Activated naive CD4-positive, alpha-beta T cell treated with anti-CD3 and anti-CD28 coated beads, Interleukin-2, amount 10 ng/mL, durations not matched to agents 7 days and 5 days (primary cell): ENCODE data around the gene KLHL13.
"Not testable (repeated sequence)": the region's sequence is repeated elsewhere in the genome, so short reads cannot be mapped to it uniquely, and the experiment has no call there.

Experiments used
- CTCF ChIA-PET: fragments of 350-600 bp; sonication (Branson Sonifier 250); formaldehyde crosslinking; loops from one replicate; lab custom pipeline; 2021; ENCODE audit warnings: antibody characterized with exemption; lab: Charles Lee
- DNase-seq: peaks from one replicate; pipeline ENCODE4 v3.0.0-alpha.2; 2020
- H3K27ac Mint-ChIP-seq: one replicate; pipeline ENCODE4 v1.8.0; 2021; ENCODE audit warnings: mild to moderate bottlenecking, moderate library complexity, mixed read lengths
- H3K27me3 Mint-ChIP-seq: one replicate; pipeline ENCODE4 v1.8.0; 2021; ENCODE audit warnings: mild to moderate bottlenecking, mixed read lengths
- H3K36me3 Mint-ChIP-seq: one replicate; pipeline ENCODE4 v1.8.0; 2021; ENCODE audit warnings: mixed read lengths
- H3K4me1 Mint-ChIP-seq: one replicate; pipeline ENCODE4 v1.8.0; 2021; ENCODE audit warnings: mixed read lengths
- H3K4me3 Mint-ChIP-seq: one replicate; pipeline ENCODE4 v1.8.0; 2021; ENCODE audit warnings: mild to moderate bottlenecking, moderate library complexity, mixed read lengths
- H3K9me3 Mint-ChIP-seq: one replicate; pipeline ENCODE4 v1.8.0; 2021; ENCODE audit warnings: mixed read lengths

The KLHL13 gene

DNA sequence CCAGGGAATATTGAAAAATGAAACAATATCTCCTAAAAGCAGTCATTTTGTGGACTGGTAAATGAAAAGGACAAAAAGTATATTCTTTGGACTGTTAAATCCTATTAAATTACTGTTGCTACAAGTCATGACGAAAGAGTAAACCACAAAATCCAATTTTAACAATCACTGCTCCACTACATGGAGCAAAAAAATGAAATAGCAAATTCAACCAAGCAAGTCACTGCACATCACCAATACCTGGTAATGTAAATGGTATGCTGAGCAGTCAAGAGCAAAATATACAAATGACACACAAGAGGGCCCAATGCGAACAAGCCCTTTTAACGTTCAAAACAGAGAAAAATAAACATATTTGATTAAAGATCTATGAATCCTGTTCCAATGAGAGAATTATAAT is 126.2 kb downstream of the KLHL13 start:
- no peak overlapping the region for H3K27ac Mint-ChIP-seq
- CTCF ChIA-PET, result no interaction called here
- H3K4me1 Mint-ChIP-seq, result no peaks in the 10 kb centered on the region
- no peaks in the 10 kb centered on the region for H3K36me3 Mint-ChIP-seq
- no peak overlapping the region for H3K4me3 Mint-ChIP-seq
- H3K27me3 Mint-ChIP-seq, result no peaks in the 10 kb centered on the region
- H3K9me3 Mint-ChIP-seq, result no peaks in the 10 kb centered on the region
- no peak for DNase-seq

DNA sequence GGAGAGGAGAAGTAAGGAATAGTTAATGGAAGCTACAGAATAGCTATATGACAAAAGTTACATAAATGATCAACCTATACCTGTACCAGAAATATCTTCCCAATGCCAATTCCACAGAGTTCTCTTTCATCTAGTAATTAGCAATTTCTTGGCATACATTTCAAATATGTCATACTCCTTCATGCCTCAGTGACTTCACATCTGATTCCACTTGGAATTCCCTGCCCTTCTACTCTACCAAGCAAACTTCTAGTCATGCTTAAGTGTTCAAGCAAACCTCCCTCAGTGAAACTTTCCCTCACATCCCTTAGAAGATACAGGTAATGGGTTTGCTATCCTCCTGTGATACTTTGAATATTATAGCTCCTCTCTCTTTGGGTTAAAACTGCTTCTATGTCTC is 127.1 kb downstream of the KLHL13 start:
- H3K4me3 Mint-ChIP-seq, result no peak overlapping the region
- H3K36me3 Mint-ChIP-seq, result no peaks in the 10 kb centered on the region
- no peaks in the 10 kb centered on the region for H3K4me1 Mint-ChIP-seq
- no peaks in the 10 kb centered on the region for H3K9me3 Mint-ChIP-seq
- no peaks in the 10 kb centered on the region for H3K27me3 Mint-ChIP-seq
- CTCF ChIA-PET, result no interaction called here
- no peak for DNase-seq
- no peak overlapping the region for H3K27ac Mint-ChIP-seq

GRCh38 chrX:117987373-117987772 is 129.2 kb downstream of the KLHL13 start:
- no peak overlapping the region for H3K4me3 Mint-ChIP-seq
- H3K27ac Mint-ChIP-seq, result no peak overlapping the region
- H3K4me1 Mint-ChIP-seq, result no peaks in the 10 kb centered on the region
- DNase-seq, result no peak
- H3K27me3 Mint-ChIP-seq, result no peaks in the 10 kb centered on the region
- CTCF ChIA-PET, result no interaction called here
- H3K36me3 Mint-ChIP-seq, result no peaks in the 10 kb centered on the region
- no peaks in the 10 kb centered on the region for H3K9me3 Mint-ChIP-seq

- CTCF ChIA-PET, result no interaction called here
- Mint-ChIP-seq H3K27ac (no peak overlapping the region), H3K4me3 (no peak overlapping the region), H3K9me3 (no peaks in the 10 kb centered on the region), H3K4me1 (no peaks in the 10 kb centered on the region), H3K27me3 (no peaks in the 10 kb centered on the region), H3K36me3 (no peaks in the 10 kb centered on the region)
- DNase-seq, result no peak
These were observed 131.4 kb downstream of the KLHL13 start for GRCh38 chrX:117985241-117985640.

- no peaks in the 10 kb centered on the region for H3K36me3 Mint-ChIP-seq
- no peaks in the 10 kb centered on the region for H3K9me3 Mint-ChIP-seq
- DNase-seq, result no peak
- H3K27ac Mint-ChIP-seq, result no peak overlapping the region
- H3K27me3 Mint-ChIP-seq, result no peaks in the 10 kb centered on the region
- H3K4me1 Mint-ChIP-seq, result no peaks in the 10 kb centered on the region
- H3K4me3 Mint-ChIP-seq, result no peak overlapping the region
- CTCF ChIA-PET, result no interaction called here
These were observed 133.8 kb downstream of the KLHL13 start for GRCh38 chrX:117982694-117983392.

GRCh38 chrX:117978402-117978801 is 138.2 kb downstream of the KLHL13 start:
- CTCF ChIA-PET, result no interaction called here
- Mint-ChIP-seq H3K36me3 (no peaks in the 10 kb centered on the region), H3K4me1 (no peaks in the 10 kb centered on the region), H3K4me3 (no peak overlapping the region), H3K27me3 (no peaks in the 10 kb centered on the region), H3K27ac (no peak overlapping the region), H3K9me3 (no peaks in the 10 kb centered on the region)
- DNase-seq, result no peak

DNA sequence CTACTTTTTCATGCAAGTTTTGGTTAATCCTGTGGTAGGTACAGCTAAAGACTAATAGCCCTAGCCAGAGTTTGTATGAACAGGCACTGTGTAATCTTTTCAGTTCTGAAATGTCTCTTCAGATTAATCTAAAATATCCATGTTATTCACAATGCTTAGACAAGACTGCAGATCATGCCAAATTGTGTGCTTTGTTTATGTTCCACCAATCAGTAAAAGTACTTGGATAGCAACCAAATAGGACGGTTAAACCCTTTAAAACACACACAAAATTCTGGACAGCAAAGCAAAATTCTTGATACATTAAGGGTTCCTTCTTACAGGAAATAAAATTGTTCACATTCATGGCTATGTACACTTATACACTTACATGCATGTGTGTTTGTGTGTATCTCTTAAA is 139.1 kb downstream of the KLHL13 start:
- Mint-ChIP-seq H3K4me3 (no peak overlapping the region), H3K9me3 (no peaks in the 10 kb centered on the region), H3K27me3 (no peaks in the 10 kb centered on the region), H3K27ac (no peak overlapping the region), H3K36me3 (no peaks in the 10 kb centered on the region), H3K4me1 (no peaks in the 10 kb centered on the region)
- CTCF ChIA-PET, result no interaction called here
- no peak for DNase-seq

DNA sequence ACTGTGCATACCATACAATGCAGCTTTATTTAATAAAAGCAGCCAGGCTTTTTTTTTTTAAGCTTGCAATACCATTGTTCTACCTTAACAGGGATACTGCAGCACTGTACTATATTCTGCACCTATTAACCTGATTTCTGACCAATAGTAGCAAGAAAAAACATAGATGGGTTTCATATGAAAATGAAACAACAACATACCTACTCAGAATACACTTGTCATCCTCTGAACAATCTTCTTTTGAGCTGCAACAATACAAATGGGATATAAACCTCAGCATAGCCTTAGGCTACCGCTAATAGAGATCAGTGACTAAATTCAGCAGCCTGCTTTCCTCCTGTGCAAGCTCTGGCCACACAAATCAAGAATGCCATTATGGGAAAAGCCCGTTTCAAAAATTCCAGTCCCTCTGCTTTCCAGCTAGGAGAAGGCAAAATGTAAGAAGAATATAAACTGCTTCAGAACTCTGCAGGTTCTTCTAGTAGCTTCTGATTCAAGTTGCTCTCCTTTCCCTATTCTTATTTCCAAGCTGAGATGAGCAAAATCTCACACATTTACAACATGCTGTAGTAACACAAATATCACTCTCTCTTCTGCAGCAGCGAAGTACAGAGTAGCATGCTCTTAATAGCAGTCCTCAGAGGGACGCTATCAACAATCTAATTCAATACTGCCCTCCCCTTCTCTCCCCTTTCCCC is 143.4 kb downstream of the KLHL13 start:
- no peak for DNase-seq
- Mint-ChIP-seq H3K36me3 (no peaks in the 10 kb centered on the region), H3K4me3 (no peak overlapping the region), H3K9me3 (no peaks in the 10 kb centered on the region), H3K27me3 (no peaks in the 10 kb centered on the region), H3K4me1 (no peaks in the 10 kb centered on the region), H3K27ac (no peak overlapping the region)
- CTCF ChIA-PET, result interaction anchor here (1.2 kb wide), 1 partner anchor 11 kb away, joined by 3 read pairs; no protein-coding TSS in a partner anchor

DNA sequence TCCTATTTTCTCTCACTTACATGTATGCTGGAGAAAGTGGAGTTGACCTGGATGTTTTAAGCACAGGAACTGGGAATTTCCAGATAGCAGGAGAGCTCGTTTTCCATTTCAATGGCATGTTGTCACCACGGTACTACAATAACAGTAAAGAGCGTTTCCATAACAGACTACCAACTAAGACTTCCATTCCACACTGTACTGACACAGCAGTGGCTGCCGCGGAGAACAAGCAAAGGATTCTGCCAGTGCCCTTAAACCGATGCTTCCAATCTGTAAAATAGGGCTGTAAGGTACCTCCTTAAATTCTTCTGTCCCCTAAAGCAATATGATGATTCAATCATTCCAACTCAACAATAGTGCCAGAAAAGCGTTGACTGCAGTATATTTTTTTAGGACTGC is 143.9 kb downstream of the KLHL13 start:
- no peaks in the 10 kb centered on the region for H3K9me3 Mint-ChIP-seq
- CTCF ChIA-PET, result no interaction called here
- H3K27ac Mint-ChIP-seq, result no peak overlapping the region
- no peak for DNase-seq
- no peaks in the 10 kb centered on the region for H3K27me3 Mint-ChIP-seq
- H3K36me3 Mint-ChIP-seq, result no peaks in the 10 kb centered on the region
- no peak overlapping the region for H3K4me3 Mint-ChIP-seq
- H3K4me1 Mint-ChIP-seq, result no peaks in the 10 kb centered on the region

DNA sequence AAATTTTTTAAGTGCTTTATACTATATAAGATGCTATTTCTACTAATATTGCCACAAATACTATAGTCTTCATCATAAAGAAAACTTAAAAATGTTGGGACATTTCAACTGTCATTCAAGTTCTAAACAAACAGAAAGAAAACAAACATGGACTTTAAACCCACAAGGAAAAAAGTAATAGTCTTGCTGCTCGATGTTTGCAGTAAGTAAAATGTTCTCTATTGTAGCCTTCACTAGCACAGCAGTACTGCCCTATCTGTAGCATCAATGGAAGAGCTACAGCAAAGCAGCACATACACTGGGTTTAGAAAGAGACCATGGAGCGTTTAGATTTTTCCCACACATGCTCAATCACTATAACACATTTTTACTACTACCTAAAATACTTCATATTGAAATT is 146.8 kb downstream of the KLHL13 start:
- CTCF ChIA-PET, result no interaction called here
- no peaks in the 10 kb centered on the region for H3K27me3 Mint-ChIP-seq

GRCh38 chrX:117969328-117969727 is 147.3 kb downstream of the KLHL13 start:
- Mint-ChIP-seq H3K4me1 (no peaks in the 10 kb centered on the region), H3K36me3 (no peaks in the 10 kb centered on the region), H3K27ac (no peak overlapping the region), H3K9me3 (no peaks in the 10 kb centered on the region), H3K4me3 (no peak overlapping the region), H3K27me3 (no peaks in the 10 kb centered on the region)
- CTCF ChIA-PET, result no interaction called here
- no peak for DNase-seq

More for the DNA sequence above, 146.8 kb downstream of the KLHL13 start:
- H3K4me1 Mint-ChIP-seq, result no peaks in the 10 kb centered on the region
- no peak overlapping the region for H3K27ac Mint-ChIP-seq
- no peak for DNase-seq
- H3K4me3 Mint-ChIP-seq, result no peak overlapping the region
- no peaks in the 10 kb centered on the region for H3K9me3 Mint-ChIP-seq
- H3K36me3 Mint-ChIP-seq, result no peaks in the 10 kb centered on the region

GRCh38 chrX:117959045-117959444 is 157.6 kb downstream of the KLHL13 start:
- H3K9me3 Mint-ChIP-seq, result no peaks in the 10 kb centered on the region
- no peaks in the 10 kb centered on the region for H3K4me1 Mint-ChIP-seq
- H3K4me3 Mint-ChIP-seq, result no peak overlapping the region
- no peaks in the 10 kb centered on the region for H3K27me3 Mint-ChIP-seq
- no peaks in the 10 kb centered on the region for H3K36me3 Mint-ChIP-seq
- no peak overlapping the region for H3K27ac Mint-ChIP-seq
- CTCF ChIA-PET, result no interaction called here
- DNase-seq, result no peak

GRCh38 chrX:117957128-117957527 is 159.5 kb downstream of the KLHL13 start:
- Mint-ChIP-seq H3K4me3 (no peak overlapping the region), H3K9me3 (no peaks in the 10 kb centered on the region), H3K36me3 (no peaks in the 10 kb centered on the region), H3K27me3 (no peaks in the 10 kb centered on the region), H3K27ac (no peak overlapping the region), H3K4me1 (no peaks in the 10 kb centered on the region)
- CTCF ChIA-PET, result no interaction called here
- no peak for DNase-seq

DNA sequence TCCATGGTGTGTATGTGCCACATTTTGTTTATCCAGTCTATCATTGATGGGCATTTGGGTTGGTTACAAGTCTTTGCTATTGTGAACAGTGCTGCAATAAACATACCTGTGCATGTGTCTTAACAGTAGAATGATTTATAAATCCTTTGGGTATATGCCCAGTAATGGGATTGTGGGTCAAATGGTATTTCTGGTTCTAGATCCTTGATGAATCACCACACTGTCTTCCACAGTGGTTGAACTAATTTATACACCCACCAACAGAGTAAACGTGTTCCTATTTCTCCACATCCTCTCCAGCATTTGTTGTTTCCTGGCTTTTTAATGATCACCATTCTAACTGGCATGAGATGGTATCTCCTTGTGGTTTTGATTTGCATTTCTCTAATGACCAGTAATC is 177.3 kb downstream of the KLHL13 start:
- H3K27ac Mint-ChIP-seq, H3K27me3 Mint-ChIP-seq, H3K4me1 Mint-ChIP-seq, H3K9me3 Mint-ChIP-seq, H3K4me3 Mint-ChIP-seq, DNase-seq, H3K36me3 Mint-ChIP-seq, CTCF ChIA-PET: not testable (repeated sequence)

DNA sequence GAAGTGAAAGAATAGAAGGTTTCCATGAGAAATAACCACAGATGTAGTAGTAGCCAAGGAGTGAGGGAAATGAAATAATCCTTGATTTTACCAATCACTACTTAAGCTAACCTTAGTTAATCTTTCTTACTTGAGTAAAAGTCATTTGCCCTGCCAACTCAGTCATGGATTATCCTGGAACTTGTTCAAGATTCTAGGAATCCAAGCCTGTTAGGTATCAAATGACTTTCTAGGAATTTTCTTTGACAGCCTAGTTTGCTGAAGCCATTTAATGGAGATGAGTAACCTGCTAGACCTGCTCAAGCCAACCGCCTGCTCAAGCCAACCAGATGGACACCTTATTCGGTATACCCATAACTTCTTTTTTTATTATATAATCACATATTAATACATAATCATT is 180.5 kb downstream of the KLHL13 start:
- CTCF ChIA-PET, result no interaction called here
- no peak overlapping the region for H3K27ac Mint-ChIP-seq
- H3K9me3 Mint-ChIP-seq, result no peaks in the 10 kb centered on the region
- no peaks in the 10 kb centered on the region for H3K27me3 Mint-ChIP-seq
- H3K4me1 Mint-ChIP-seq, result no peaks in the 10 kb centered on the region
- H3K36me3 Mint-ChIP-seq, result no peaks in the 10 kb centered on the region
- DNase-seq, result no peak
- no peak overlapping the region for H3K4me3 Mint-ChIP-seq
